ENCODE results near the gene REELD1. TPM values are rescaled to one million over a fixed set of nuclear protein-coding genes. Genes with fewer than 3 reads are reported as not detected.

Gene REELD1
- total RNA-seq, 1 experiment from 2014 or later, result not detected

DNA sequence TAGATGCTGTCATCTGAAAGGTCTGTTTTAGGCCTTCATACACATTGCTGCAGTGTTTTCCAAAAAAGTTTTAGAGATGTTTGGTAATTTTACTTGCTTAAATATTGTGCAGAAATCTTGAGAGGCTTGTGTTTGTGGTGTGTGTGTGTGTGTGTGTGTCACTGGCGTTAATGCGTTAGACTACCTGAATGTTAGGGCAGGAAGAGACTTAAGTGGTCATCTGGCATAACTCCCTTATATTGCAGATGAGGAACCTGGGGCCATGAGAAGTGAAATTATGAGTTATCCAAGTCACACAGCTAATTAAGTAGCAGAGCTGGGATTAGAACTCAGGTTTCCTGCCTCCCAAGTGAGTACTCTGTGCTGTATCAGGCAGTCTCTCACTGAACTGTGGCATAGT, 37.4 kb upstream of the REELD1 start:
- no peak overlapping the region for H3K9ac ChIP-seq (ENCODE audit: extremely low read depth, insufficient read length, low read length)
- no peaks in the 10 kb centered on the region; the same call in 1 of the 2 replicates for H3K4me1 ChIP-seq (ENCODE audit: insufficient read depth, low read length)
- H3K36me3 Mint-ChIP-seq (ENCODE audit: insufficient read depth in 1 of 3, low read depth in 3 of 3), result peaks cover 0 to 6% (median 3%) of the 10 kb centered on the region in 3 experiments; a peak in 2 of 7 replicates
- no peaks in the 10 kb centered on the region for H3K23me2 ChIP-seq (ENCODE audit: insufficient read length, low read depth, low read length, poor library complexity, severe bottlenecking)
- no peak overlapping the region for H3K27ac ChIP-seq (ENCODE audit: insufficient read length, low read depth, low read length)
- WGBS (ENCODE audit: extremely low coverage, insufficient read length, low lambda C conversion rate), result no CpG with 5 or more reads among the region's 2 CpGs
- H2BK20ac ChIP-seq (ENCODE audit: low read depth, low read length, poor library complexity, severe bottlenecking), result no peak overlapping the region
- H3K79me1 ChIP-seq (ENCODE audit: insufficient read depth, low read depth, low read length, poor library complexity, severe bottlenecking), result no peaks in the 10 kb centered on the region
- TF ChIP-seq CTCF (conservative IDR thresholded peaks at IDR 0.05), result no peak
- H3K4me1 Mint-ChIP-seq, result peaks cover 37 to 38% of the 10 kb centered on the region in 2 experiments
- no peak overlapping the region for H3K4ac ChIP-seq (ENCODE audit: low read depth, low read length)
- H2BK120ac ChIP-seq (ENCODE audit: low read depth, low read length, poor library complexity, severe bottlenecking), result no peak overlapping the region
- H2BK12ac ChIP-seq (ENCODE audit: insufficient read length, low read depth, low read length), result no peak overlapping the region
- no peaks in the 10 kb centered on the region for H3K27me3 ChIP-seq (ENCODE audit: insufficient read depth, low read length)
- H2AK5ac ChIP-seq (ENCODE audit: insufficient read length, low read length), result no peak overlapping the region
- no peaks in the 10 kb centered on the region for H3K27me3 Mint-ChIP-seq (ENCODE audit: low read depth)
- no peak overlapping the region for H3K27ac Mint-ChIP-seq
- H3K4me2 ChIP-seq (ENCODE audit: insufficient read depth, insufficient read length, low read length), result peak overlapping the region; percentile 24
- peak overlapping the region; percentile 83 to 85 for H3K4me3 Mint-ChIP-seq
- H2AFZ ChIP-seq (ENCODE audit: low read length), result no peak overlapping the region
- H2BK5ac ChIP-seq (ENCODE audit: insufficient read length, low read length), result no peak overlapping the region
- no peaks in the 10 kb centered on the region for H3K9me3 ChIP-seq (ENCODE audit: control insufficient read depth, low read depth, low read length)
- no peak overlapping the region for H3K14ac ChIP-seq (ENCODE audit: insufficient read depth, low read length)
- H3K9me3 Mint-ChIP-seq, result no peaks in the 10 kb centered on the region
- H3T11ph ChIP-seq (ENCODE audit: low read length), result no peak overlapping the region
- H3K56ac ChIP-seq (ENCODE audit: insufficient read length, low read depth, low read length), result no peak overlapping the region
- peaks cover 11% of the 10 kb centered on the region; the same call in 1 of the 2 replicates for H3K79me2 ChIP-seq (ENCODE audit: insufficient read depth, low read length)
- no peak overlapping the region for H4K5ac ChIP-seq (ENCODE audit: insufficient read length, low read depth, low read length)
- no peaks in the 10 kb centered on the region for H4K20me1 ChIP-seq (ENCODE audit: control insufficient read depth, insufficient read depth, insufficient read length)
- H4K91ac ChIP-seq (ENCODE audit: insufficient read length, low read depth, low read length), result no peak overlapping the region
- H2BK15ac ChIP-seq (ENCODE audit: low read depth, low read length), result no peak overlapping the region
- no peak overlapping the region for H3K23ac ChIP-seq (ENCODE audit: insufficient read length, low read depth, low read length)
- no peak for DNase-seq
- H3K18ac ChIP-seq (ENCODE audit: insufficient read length, low read depth, low read length), result no peak overlapping the region
- no peak overlapping the region for H4K8ac ChIP-seq (replicated peaks; ENCODE audit: insufficient read length, low read depth, low read length)

All from H9 (cell line).